Bronchial epithelial cell (primary cell): Measurements from ENCODE around the gene PLD3. TPM values are rescaled to one million over a fixed set of nuclear protein-coding genes. Genes with fewer than 3 reads are reported as not detected.

Source experiments
- DNase-seq: peaks from one replicate; pipeline ENCODE4 v3.0.0-alpha.2; 2010; ENCODE audit warnings: low read depth
- FAIRE-seq: peaks from 2 replicates; lab custom pipeline; 2011; peaks lifted over from hg19 to GRCh38; lab: Jason Lieb, UNC
- H3K27me3 ChIP-seq: 2 replicates; pipeline ENCODE4 v1.5.1; 2011; ENCODE audit warnings: low read length; ENCODE audit not compliant: control insufficient read depth, insufficient read depth
- H3K36me3 ChIP-seq: 2 replicates; pipeline ENCODE4 v1.5.1; 2011; ENCODE audit warnings: low read length; ENCODE audit not compliant: control insufficient read depth, insufficient read depth
- H3K4me3 ChIP-seq: 2 replicates; pipeline ENCODE4 v1.5.1; 2011; ENCODE audit warnings: mild to moderate bottlenecking, low read depth, low read length, control low read depth
- total RNA-seq: library from RNA; depleted of rRNA; stranded (reverse); fragments of >200 nt; gene quantifications from 2 replicates; pipeline ENCODE4 v1.2.1, GENCODE V29; 2014
- TF ChIP-seq, protein P1 (sequence below): IDR thresholded peaks from 2 replicates; pipeline ENCODE4 v1.5.1; 2011; ENCODE audit warnings: mild to moderate bottlenecking, moderate library complexity, low read length, control low read depth, inconsistent platforms; ENCODE audit not compliant: insufficient read depth, severe bottlenecking

PLD3 gene
- total RNA-seq, 1 donor from 2014 or later, result 162 TPM

- DNase-seq, result no peak
- Histone ChIP-seq H3K36me3 (peaks cover 2% of the 10 kb centered on the region), H3K27me3 (no peaks in the 10 kb centered on the region), H3K4me3 (no peak overlapping the region)
- FAIRE-seq, result no peak
- TF ChIP-seq, protein P1, sequence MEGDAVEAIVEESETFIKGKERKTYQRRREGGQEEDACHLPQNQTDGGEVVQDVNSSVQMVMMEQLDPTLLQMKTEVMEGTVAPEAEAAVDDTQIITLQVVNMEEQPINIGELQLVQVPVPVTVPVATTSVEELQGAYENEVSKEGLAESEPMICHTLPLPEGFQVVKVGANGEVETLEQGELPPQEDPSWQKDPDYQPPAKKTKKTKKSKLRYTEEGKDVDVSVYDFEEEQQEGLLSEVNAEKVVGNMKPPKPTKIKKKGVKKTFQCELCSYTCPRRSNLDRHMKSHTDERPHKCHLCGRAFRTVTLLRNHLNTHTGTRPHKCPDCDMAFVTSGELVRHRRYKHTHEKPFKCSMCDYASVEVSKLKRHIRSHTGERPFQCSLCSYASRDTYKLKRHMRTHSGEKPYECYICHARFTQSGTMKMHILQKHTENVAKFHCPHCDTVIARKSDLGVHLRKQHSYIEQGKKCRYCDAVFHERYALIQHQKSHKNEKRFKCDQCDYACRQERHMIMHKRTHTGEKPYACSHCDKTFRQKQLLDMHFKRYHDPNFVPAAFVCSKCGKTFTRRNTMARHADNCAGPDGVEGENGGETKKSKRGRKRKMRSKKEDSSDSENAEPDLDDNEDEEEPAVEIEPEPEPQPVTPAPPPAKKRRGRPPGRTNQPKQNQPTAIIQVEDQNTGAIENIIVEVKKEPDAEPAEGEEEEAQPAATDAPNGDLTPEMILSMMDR, result no peak
Measured at GRCh38 chr19:40379446-40380198, 31.1 kb downstream of the PLD3 start.

DNA sequence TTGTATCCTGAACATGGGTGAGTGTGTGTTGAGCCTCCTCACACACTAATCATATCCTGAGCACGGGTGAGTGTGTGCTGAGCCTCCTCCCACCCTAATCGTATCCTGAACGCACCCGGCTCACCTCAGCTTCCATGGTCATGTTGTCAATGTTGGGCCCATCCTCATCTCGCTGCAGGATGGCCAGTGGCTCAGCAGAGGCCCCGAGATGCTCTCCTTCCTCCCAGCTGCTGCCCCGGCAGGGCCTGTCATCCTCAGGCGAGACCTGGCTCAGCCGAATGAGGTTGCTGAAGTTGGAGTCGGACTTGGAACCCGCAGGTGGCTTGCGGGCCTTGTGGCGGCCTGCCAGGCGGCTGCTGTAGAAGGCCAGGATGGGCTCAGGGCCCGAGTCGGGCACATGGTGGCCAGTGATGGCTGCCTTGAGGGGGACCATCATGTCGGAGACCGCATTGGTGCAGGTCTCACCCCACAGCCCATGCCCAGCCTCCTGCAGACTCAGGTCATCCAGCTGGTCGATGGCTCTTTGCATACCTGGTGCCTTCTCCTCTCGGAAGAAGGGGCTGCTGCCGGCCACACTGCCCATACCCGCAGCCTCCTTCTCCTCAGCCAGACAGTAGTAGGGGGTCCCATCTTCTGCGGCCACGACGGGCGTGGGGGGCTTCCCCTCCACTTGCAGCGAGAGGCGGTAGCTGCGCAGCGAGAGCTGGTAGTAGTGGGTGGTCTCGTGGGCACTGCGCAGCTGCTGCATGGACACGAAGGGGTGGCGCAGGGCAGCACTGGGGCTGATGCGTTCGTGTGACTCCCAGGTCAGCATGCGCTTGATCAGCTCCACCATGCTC, 31.9 kb downstream of the PLD3 start:
- no peak for FAIRE-seq
- Histone ChIP-seq H3K36me3 (peaks cover 1% of the 10 kb centered on the region), H3K4me3 (no peak overlapping the region), H3K27me3 (no peaks in the 10 kb centered on the region)
- no peak for DNase-seq
- TF ChIP-seq, protein P1, result no peak

GRCh38 chr19:40381321-40381720, 32.8 kb downstream of the PLD3 start:
- Histone ChIP-seq H3K27me3 (no peaks in the 10 kb centered on the region), H3K36me3 (peaks cover 1% of the 10 kb centered on the region), H3K4me3 (no peak overlapping the region)
- no peak for FAIRE-seq
- no peak for DNase-seq
- TF ChIP-seq, protein P1, result no peak

GRCh38 chr19:40383668-40384248, 35.3 kb downstream of the PLD3 start:
- TF ChIP-seq, protein P1, result no peak
- no peak for FAIRE-seq

DNA sequence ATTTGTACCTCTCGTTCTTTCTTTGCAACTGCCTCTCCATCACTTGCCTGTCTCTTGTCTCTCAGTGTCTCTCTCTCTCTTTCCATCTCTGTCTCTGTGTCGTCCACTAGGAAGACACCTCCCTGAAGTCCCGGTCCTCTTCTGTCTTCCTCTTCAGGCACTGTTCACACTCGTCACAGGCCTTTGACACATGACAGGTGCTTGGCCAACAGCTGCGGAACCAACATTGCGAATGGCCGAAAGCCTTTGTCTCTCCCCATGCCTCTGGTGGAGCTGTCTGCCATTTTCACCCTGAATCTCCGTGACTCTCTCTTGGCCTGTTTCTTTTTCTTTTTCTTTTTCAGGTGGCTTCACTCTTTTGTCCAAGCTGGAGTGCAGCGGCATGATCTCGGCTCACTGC, 38.7 kb downstream of the PLD3 start:
- DNase-seq, result no peak
- Histone ChIP-seq H3K4me3 (no peak overlapping the region), H3K27me3 (no peaks in the 10 kb centered on the region), H3K36me3 (no peaks in the 10 kb centered on the region)
- no peak for FAIRE-seq
- TF ChIP-seq, protein P1, result no peak

More at GRCh38 chr19:40383668-40384248, 35.3 kb downstream of the PLD3 start:
- Histone ChIP-seq H3K4me3 (no peak overlapping the region), H3K36me3 (no peaks in the 10 kb centered on the region), H3K27me3 (no peaks in the 10 kb centered on the region)
- no peak for DNase-seq
